Prostate gland (tissue), 2 donors: ENCODE data around the gene PRSS8. TPM values are rescaled to one million over a fixed set of nuclear protein-coding genes. Genes with fewer than 3 reads are reported as not detected.
A peak's percentile ranks its signal among the peaks of the same experiment; 100 is the strongest.
"Not testable (repeated sequence)": the region's sequence is repeated elsewhere in the genome, so short reads cannot be mapped to it uniquely, and the experiment has no call there.

ENCODE experiments used
- DNase-seq: peaks from one replicate; pipeline ENCODE4 v3.0.0-alpha.2; 2019; ENCODE audit warnings: low spot score
- H3K27ac ChIP-seq, 2 donors: fragments of 200-600 bp; sonication (generic); 2 replicates each; pipeline ENCODE4 v1.5.1; 2017 to 2019
- H3K27me3 ChIP-seq: fragments of 200-600 bp; sonication (generic); replicated peaks from 2 replicates; pipeline ENCODE4 v1.5.1; 2019; ENCODE audit not compliant: insufficient read depth
- H3K36me3 ChIP-seq, 2 donors: fragments of 200-600 bp; sonication (generic); 1 replicate in 1 of 2; 2 replicates in 1 of 2; pipeline versions ENCODE4 v1.5.1 to v1.8.1; 2017 to 2019
- H3K4me1 ChIP-seq: fragments of 200-600 bp; sonication (generic); replicated peaks from 2 replicates; pipeline ENCODE4 v1.5.1; 2019
- H3K4me3 ChIP-seq, 2 donors: fragments of 200-600 bp; sonication (generic); 2 replicates each; pipeline ENCODE4 v1.5.1; 2017 to 2019
- H3K9me3 ChIP-seq: fragments of 200-600 bp; sonication (generic); 2 replicates; pipeline ENCODE4 v1.5.1; 2017
- POLR2A ChIP-seq: fragments of 450-650 bp; IDR thresholded peaks from one replicate; pipeline ENCODE4 v1.6.1; 2016; ENCODE audit warnings: antibody characterized with exemption, mild to moderate bottlenecking
- POLR2AphosphoS5 ChIP-seq: sonication (generic); formaldehyde crosslinking; IDR thresholded peaks from one replicate; pipeline ENCODE4 v1.6.1; 2017; ENCODE audit warnings: antibody characterized with exemption
- WGBS: methylation state at CpG from one replicate; pipeline ENCODE4 v1.1.5; 2018; 5-methylcytosine and 5-hydroxymethylcytosine counted together
- intact Hi-C: fragments of 100-400 bp; cut with DNase I; formaldehyde crosslinking; loops from one replicate; pipeline ENCODE4 v1.14.2; 2022
- total RNA-seq, 2 donors: library from RNA; depleted of rRNA; stranded (reverse); fragments of >200 nt; gene quantifications; one replicate each; pipeline ENCODE4 v1.1.0, GENCODE V29; 2016
- TF ChIP-seq, protein P1 (sequence below), 4 experiments: fragments of 200-600 bp in 2 of 4; fragments of 450-650 bp in 2 of 4; sonication (generic) in 2 of 4; IDR thresholded peaks; 1 replicate in 3 of 4; 2 replicates in 1 of 4; pipeline ENCODE4 v1.5.1; 2016 to 2019; ENCODE audit warnings: antibody characterized with exemption in 4 of 4, mild to moderate bottlenecking in 2 of 4, moderate library complexity in 2 of 4

Gene PRSS8
- total RNA-seq, 2 donors from 2014 or later, result 29.9 to 118 TPM

DNA sequence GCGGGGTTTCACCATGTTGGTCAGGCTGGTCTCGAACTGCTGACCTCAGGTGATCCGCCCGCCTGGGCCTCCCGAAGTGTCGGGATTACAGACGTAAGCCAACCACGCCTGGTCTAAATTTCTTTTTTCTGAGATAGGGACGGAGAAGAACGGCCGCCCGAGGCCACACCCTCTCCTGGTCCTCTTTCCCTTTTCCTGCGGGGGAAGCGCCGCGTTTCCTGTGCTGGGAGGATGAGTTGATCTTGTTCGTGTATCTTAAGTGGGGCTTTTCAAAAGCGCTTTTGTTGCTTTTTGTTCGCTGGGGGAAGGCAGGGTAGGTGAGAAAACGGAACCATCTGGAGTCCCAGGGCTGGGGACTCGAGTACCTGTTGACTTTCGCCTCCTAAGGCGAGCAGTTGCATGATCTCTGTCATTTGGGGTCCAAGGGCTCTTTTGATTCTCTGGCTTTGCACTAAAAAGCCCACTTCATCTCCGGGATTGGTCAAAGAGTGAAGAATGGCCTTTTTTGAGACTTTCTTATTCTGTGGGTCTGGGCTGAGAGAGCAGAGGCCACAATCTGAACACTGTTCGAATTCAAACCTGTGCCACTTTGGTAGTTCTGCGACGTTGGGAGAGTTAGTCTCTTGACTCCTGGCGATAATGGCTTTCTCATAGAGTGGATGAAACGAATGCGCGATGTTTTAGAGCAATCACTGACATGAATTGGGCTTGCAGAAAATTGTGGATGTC lies 45.7 kb upstream of the PRSS8 start:
- WGBS, result 4% methylated on average over 31 of the region's 31 CpGs
- intact Hi-C loops, result loop anchor here (2.0 to 5.0 kb wide), 2 partner anchors 149 to 262 kb away; partner anchors contain the start of genes STX4 and ZNF843
- Histone ChIP-seq H3K27me3 (no peaks in the 10 kb centered on the region), H3K36me3 (peaks cover 2 to 3% of the 10 kb centered on the region in 2 donors), H3K9me3 (no peaks in the 10 kb centered on the region), H3K27ac (peak overlapping the region; percentile 98), H3K4me3 (peak overlapping the region; percentile 95 to 99), H3K4me1 (peaks cover 18% of the 10 kb centered on the region)
- DNase-seq, result no peak
- TF ChIP-seq POLR2A, result no peak
- no peak for TF ChIP-seq POLR2AphosphoS5
- TF ChIP-seq, protein P1, sequence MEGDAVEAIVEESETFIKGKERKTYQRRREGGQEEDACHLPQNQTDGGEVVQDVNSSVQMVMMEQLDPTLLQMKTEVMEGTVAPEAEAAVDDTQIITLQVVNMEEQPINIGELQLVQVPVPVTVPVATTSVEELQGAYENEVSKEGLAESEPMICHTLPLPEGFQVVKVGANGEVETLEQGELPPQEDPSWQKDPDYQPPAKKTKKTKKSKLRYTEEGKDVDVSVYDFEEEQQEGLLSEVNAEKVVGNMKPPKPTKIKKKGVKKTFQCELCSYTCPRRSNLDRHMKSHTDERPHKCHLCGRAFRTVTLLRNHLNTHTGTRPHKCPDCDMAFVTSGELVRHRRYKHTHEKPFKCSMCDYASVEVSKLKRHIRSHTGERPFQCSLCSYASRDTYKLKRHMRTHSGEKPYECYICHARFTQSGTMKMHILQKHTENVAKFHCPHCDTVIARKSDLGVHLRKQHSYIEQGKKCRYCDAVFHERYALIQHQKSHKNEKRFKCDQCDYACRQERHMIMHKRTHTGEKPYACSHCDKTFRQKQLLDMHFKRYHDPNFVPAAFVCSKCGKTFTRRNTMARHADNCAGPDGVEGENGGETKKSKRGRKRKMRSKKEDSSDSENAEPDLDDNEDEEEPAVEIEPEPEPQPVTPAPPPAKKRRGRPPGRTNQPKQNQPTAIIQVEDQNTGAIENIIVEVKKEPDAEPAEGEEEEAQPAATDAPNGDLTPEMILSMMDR (IDR thresholded peaks at IDR 0.05), result no peak

DNA sequence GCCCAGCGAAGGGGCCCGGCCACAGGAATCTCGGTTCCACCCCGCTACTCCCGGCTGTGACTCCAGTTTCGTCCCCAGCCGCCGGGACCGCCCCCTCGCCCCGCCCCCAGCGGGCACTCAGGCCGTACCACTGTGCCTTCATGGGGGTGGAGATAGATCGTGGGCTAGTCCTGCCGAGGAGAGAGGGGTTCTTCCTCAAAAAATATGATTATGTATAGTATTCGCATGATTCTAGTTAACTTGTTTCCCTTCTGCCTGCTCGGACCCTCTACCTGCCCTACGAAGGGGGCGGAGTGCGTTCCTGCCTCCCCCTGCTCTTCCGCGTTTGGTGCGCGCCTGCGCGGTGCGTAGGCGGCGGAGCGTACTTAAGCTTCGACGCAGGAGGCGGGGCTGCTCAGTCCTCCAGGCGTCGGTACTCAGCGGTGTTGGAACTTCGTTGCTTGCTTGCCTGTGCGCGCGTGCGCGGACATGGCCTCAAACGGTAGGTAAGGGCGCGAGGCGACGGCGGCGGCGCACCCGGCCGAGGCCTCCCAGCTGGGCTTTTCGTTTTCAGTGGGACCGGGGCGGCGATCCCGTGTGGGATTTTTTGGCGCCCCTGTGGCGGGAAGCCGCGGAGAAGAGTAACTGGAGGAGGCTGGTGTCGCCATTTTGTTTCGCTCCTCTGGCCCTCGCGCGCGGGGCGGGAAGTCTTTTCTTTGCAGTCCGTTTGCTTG lies 44.4 kb upstream of the PRSS8 start, which contains the start of gene FUS:
Gene FUS, plus strand, starts transcription at position 393 of the 713 bp plus-strand sequence. Its CDS starts 76 bp downstream, at position 469.
- intact Hi-C loops, result loop anchor here (1.0 to 5.0 kb wide), 3 partner anchors 38 to 263 kb away; partner anchors contain the start of genes STX4 and ZNF843
- peaks cover 18% of the 10 kb centered on the region for H3K4me1 ChIP-seq
- H3K36me3 ChIP-seq, result no peaks in the 10 kb centered on the region
- TF ChIP-seq, protein P1 (IDR thresholded peaks at IDR 0.05), result peak in 1 of 4 experiments; percentile 4
- TF ChIP-seq POLR2AphosphoS5 (peak; percentile 97), POLR2A (peak; percentile 91)
- H3K9me3 ChIP-seq, result no peaks in the 10 kb centered on the region
- peak within 1 kb of the TSS; percentile 95 to 99 for H3K4me3 ChIP-seq
- under 1% methylated on average over 68 of the region's 69 CpGs for WGBS
- DNase-seq, result peak; percentile 90
- H3K27me3 ChIP-seq, result no peaks in the 10 kb centered on the region
- H3K27ac ChIP-seq, result peak within 1 kb of the TSS; percentile 98

DNA sequence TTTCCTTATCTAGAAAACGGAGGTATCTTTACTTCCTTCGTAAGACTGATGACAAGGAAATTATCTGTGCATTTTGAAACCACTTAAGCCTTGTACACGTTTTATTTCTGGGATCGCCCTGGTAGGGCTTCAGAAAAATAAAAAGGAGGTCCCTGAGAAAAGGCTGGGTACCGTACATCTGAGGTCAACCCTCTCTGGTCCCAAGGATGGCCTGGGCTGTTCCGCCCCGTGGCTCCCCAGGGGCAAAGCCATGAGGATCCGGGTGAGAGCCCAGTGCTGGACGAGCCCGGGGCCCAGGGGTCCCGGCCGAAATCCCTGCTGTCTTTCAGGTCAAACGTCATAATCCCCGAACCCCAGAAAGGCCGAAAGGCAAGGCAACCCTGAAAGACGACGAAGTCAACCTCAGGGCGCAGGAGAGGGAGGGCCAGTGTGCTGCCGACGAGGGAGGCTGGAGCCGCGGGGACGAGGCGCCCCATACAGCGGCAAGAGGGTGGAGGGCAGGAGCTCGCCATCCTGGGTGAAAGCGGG lies 43.8 kb upstream of the PRSS8 start:
- Histone ChIP-seq H3K9me3 (no peaks in the 10 kb centered on the region), H3K27ac (peak overlapping the region; percentile 98), H3K27me3 (no peaks in the 10 kb centered on the region), H3K4me3 (peak overlapping the region; percentile 95 to 99), H3K4me1 (peaks cover 18% of the 10 kb centered on the region), H3K36me3 (no peaks in the 10 kb centered on the region)
- intact Hi-C loops, result no loop called here
- no peak for DNase-seq
- TF ChIP-seq POLR2A (peak; percentile 68), POLR2AphosphoS5 (no peak)
- TF ChIP-seq, protein P1 (IDR thresholded peaks at IDR 0.05), result no peak
- 5% methylated on average over 27 of the region's 27 CpGs for WGBS

DNA sequence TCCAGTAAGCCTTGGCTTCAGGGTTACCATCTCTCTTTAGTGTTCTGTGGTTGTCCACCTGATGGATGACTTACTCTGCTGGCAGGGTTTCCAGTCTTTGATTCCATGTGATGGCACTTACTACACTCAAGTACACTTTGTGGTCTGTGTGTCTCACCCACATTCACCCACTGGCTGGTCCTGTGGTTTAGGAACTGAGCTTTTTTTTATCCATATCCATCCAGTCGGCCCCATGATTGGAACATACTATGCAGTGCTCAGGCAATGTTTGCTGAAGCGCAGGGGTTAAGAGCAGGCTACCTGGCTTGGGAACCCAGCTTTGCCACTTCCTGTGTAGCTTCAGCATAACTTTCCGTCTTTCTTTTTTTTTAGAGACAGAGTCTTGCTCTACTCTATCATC lies 41.6 kb upstream of the PRSS8 start:
- DNase-seq, result no peak
- intact Hi-C loops, result no loop called here
- WGBS, result 68% methylated on average over 3 of the region's 3 CpGs

DNA sequence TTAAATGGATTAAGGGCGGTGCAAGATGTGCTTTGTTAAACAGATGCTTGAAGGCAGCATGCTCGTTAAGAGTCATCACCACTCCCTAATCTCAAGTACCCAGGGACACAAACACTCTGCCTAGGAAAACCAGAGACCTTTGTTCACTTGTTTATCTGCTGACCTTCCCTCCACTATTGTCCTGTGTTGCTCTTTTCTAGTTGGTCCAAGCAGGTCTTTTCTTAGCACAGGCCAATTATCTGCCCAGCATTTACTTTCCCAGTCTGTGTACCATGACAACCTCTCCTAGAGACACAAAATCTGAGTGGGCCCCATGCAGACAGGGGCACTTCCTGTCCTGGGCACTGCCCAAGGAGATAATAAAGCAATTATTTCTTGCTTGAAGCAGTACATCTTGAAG lies 34.5 kb upstream of the PRSS8 start:
- intact Hi-C loops, DNase-seq, H3K9me3 ChIP-seq: not testable (repeated sequence)

More for the DNA sequence above, 41.6 kb upstream of the PRSS8 start:
- Histone ChIP-seq H3K4me3 (no peak overlapping the region), H3K36me3 (no peaks in the 10 kb centered on the region), H3K9me3 (no peaks in the 10 kb centered on the region), H3K4me1 (peaks cover 6% of the 10 kb centered on the region), H3K27me3 (no peaks in the 10 kb centered on the region), H3K27ac (no peak overlapping the region)
- TF ChIP-seq, protein P1 (IDR thresholded peaks at IDR 0.05), result no peak
- TF ChIP-seq POLR2AphosphoS5 (no peak), POLR2A (no peak)

More for the DNA sequence above, 34.5 kb upstream of the PRSS8 start:
- not testable (repeated sequence) for H3K4me3 ChIP-seq, H3K36me3 ChIP-seq, H3K4me1 ChIP-seq, H3K27ac ChIP-seq, H3K27me3 ChIP-seq
- WGBS, result 10% methylated on average over 1 of the region's 2 CpGs
